ENCODE results near the gene COQ6.

COQ6 gene

DNA sequence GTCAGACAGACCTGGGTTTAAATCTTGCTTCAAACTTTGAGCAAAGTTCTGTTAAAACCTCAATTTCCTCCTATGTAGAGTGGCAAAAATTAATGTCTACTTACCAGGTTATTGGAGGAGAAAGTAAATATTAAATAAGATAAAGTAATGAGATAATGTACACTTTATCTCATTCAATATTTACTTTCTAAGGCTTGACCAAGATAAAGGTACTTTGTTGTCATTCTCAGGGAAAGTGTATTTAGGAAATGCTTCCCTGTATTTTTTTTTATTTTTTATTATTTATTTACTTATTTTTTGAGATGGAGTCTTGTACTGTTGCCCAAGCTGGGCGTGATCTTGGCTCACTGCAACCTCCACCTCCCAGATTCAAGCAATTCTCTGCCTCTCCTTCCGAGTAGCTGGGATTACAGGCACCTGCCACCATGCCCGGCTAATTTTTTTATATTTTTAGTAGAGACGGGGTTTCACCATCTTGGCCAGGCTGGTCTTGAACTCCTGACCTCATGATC, 4.9 kb upstream of the COQ6 start:
- TF ChIP-seq, protein P1, sequence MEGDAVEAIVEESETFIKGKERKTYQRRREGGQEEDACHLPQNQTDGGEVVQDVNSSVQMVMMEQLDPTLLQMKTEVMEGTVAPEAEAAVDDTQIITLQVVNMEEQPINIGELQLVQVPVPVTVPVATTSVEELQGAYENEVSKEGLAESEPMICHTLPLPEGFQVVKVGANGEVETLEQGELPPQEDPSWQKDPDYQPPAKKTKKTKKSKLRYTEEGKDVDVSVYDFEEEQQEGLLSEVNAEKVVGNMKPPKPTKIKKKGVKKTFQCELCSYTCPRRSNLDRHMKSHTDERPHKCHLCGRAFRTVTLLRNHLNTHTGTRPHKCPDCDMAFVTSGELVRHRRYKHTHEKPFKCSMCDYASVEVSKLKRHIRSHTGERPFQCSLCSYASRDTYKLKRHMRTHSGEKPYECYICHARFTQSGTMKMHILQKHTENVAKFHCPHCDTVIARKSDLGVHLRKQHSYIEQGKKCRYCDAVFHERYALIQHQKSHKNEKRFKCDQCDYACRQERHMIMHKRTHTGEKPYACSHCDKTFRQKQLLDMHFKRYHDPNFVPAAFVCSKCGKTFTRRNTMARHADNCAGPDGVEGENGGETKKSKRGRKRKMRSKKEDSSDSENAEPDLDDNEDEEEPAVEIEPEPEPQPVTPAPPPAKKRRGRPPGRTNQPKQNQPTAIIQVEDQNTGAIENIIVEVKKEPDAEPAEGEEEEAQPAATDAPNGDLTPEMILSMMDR (conservative IDR thresholded peaks at IDR 0.05; ENCODE audit: control insufficient read depth, insufficient read depth, low read depth, low read length), result no peak
- no peak for DNase-seq (ENCODE audit: low read depth)

DNA sequence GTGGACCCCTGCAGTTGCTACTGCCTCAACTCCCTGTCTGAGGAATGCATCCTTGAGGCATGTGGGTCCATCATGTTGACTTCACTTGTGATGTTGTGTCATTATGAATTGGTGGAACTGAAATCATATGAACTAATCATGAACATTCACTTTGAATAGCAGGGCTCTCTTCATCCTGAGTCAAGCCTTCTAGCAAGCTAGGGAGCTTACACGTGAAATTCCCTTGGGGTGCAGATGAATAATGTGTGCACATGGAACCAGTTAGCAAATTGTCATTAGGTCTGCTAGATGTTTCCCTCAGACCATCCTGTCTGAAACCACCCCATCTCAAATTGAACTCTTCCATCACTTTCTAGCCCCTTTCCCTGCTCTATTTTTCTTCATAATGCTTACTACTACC, 3.6 kb downstream of the COQ6 start:
- TF ChIP-seq, protein P1 (conservative IDR thresholded peaks at IDR 0.05; ENCODE audit: control insufficient read depth, insufficient read depth, low read depth, low read length), result no peak
- DNase-seq (ENCODE audit: low read depth), result peak; percentile 82
- no peak overlapping the region for H3K4me3 ChIP-seq (ENCODE audit: control insufficient read depth, low read depth, low read length)

More for the DNA sequence above, 4.9 kb upstream of the COQ6 start:
- no peak overlapping the region for H3K4me3 ChIP-seq (ENCODE audit: control insufficient read depth, low read depth, low read length)

DNA sequence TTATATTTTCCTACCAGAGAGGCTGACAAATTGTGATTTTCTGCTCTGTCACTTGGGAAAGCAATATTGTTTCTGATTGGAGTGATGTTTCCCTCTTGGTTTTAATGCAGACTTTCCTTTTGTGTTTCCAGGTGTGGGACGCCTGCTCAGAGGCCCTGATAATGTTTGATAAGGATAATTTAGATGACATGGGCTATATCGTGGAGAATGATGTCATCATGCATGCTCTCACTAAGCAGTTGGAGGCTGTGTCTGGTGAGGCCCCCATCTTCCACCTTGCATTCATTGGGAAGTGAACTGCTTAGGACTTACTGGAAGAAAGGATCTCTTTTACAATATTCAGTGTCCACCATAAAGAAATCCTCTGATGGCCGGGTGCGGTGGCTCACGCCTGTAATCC, 5.6 kb downstream of the COQ6 start:
- no peak for DNase-seq (ENCODE audit: low read depth)
- no peak overlapping the region for H3K4me3 ChIP-seq (ENCODE audit: control insufficient read depth, low read depth, low read length)
- TF ChIP-seq, protein P1 (conservative IDR thresholded peaks at IDR 0.05; ENCODE audit: control insufficient read depth, insufficient read depth, low read depth, low read length), result no peak

DNA sequence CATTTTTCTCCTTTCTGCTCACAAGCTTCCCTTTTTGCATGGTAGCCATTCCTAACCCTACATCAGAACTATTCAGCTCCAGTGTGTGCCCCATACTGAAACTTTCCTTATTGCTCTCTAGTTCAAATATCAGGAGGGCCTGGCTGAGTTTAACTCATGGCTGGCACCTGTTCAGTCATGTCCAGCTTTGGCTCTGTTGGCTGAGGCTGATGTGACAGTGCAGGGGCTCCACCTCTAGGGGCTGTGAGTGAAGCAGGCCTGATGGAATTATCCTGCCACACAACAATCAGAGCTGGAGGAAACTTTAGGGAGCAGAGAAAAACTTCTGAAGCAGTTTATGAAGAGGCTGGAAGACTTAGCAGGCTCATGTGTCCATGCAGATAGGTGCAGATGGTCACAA, 8.5 kb downstream of the COQ6 start:
- TF ChIP-seq, protein P1 (conservative IDR thresholded peaks at IDR 0.05; ENCODE audit: control insufficient read depth, insufficient read depth, low read depth, low read length), result no peak
- DNase-seq (ENCODE audit: low read depth), result no peak
- H3K4me3 ChIP-seq (ENCODE audit: control insufficient read depth, low read depth, low read length), result no peak overlapping the region

DNA sequence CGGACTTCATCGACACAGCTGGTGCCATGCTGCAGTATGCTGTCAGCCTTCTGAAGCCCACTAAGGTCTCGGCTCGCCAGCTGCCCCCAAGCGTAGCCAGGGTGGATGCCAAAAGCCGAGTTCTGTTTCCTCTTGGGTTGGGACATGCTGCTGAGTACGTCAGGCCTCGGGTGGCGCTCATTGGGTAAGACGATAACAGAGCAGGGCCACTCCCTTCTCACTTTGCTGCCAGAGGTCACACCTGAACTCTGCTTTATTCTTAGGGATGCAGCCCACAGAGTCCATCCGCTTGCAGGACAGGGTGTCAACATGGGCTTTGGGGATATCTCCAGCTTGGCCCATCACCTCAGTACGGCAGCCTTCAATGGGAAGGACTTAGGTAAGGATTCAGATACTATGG, 11.1 kb downstream of the COQ6 start:
- no peak overlapping the region for H3K4me3 ChIP-seq (ENCODE audit: control insufficient read depth, low read depth, low read length)
- TF ChIP-seq, protein P1 (conservative IDR thresholded peaks at IDR 0.05; ENCODE audit: control insufficient read depth, insufficient read depth, low read depth, low read length), result no peak
- DNase-seq (ENCODE audit: low read depth), result no peak

DNA sequence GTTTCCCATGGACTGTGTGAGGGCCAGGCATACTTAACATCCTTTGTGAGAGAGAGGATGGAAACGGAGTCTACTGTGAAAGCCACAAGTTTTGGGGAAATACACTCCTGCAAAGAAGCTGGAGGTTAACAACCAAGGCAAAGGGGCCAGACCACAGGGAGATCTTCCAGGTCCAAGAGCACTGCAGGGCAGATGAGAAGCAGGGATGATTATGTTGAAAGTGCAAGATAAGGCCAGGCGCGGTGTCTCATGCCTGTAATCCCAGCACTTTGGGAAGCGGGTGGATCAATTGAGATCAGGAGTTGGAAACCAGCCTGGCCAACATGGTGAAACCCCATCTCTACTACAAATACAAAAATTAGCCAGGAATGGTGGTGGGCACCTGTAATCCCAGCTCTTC, 15.1 kb downstream of the COQ6 start:
- no peak for DNase-seq (ENCODE audit: low read depth)
- H3K4me3 ChIP-seq (ENCODE audit: control insufficient read depth, low read depth, low read length), result no peak overlapping the region
- TF ChIP-seq, protein P1 (conservative IDR thresholded peaks at IDR 0.05; ENCODE audit: control insufficient read depth, insufficient read depth, low read depth, low read length), result no peak

DNA sequence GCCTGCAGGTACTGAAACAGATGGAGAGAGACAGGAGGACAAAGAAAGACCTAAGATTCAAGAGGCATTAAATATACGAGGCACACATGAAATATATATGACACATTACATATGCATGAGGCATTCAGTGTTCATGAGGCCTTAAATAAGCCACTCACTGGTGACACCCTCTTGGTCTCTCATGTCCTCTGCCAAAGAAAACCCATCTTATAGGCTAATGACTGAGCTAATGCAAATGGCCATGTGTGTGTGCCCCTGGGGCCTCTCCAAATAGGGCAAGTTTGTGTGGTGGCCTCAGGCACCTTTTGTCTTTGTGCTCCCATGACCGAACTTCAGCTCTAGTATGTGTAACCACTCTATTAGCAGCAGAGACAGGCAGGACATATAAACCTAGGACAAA, 18.8 kb downstream of the COQ6 start:
- no peak overlapping the region for H3K4me3 ChIP-seq (ENCODE audit: control insufficient read depth, low read depth, low read length)
- DNase-seq (ENCODE audit: low read depth), result no peak
- TF ChIP-seq, protein P1 (conservative IDR thresholded peaks at IDR 0.05; ENCODE audit: control insufficient read depth, insufficient read depth, low read depth, low read length), result no peak
